Middle frontal gyrus (tissue), 1 donor: ENCODE data around the gene IL20.

Source experiments
- DNase-seq: peaks from one replicate; pipeline ENCODE4 v3.0.0-alpha.2; 2015; ENCODE audit warnings: low spot score; ENCODE audit errors: extremely low spot score

The IL20 gene

GRCh38 chr1:206900149-206900548, 34.7 kb downstream of the IL20 start:
- DNase-seq, result no peak

DNA sequence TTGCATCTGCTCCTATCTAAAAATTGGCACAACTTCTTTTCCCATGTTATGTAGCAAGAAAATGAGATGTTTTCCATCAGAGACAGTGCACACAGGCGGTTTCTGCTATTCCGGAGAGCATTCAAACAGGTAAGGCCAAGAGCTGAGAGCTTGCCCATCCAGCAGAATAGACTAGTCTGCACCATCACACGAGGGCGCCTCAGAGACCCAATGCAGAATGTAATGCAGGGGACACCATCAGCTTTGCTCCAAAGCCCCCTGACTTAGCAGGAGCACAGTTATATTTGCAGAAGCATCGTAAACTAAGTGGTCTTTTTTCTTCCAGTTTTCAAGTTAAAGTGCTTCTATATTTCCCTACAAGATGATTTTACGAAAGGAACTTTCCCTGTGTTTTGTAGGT, 36.5 kb downstream of the IL20 start:
- DNase-seq, result no peak

- DNase-seq, result no peak
Measured at GRCh38 chr1:206902702-206903101, 37.3 kb downstream of the IL20 start.

GRCh38 chr1:206903687-206904086, 38.3 kb downstream of the IL20 start:
- DNase-seq, result no peak

DNA sequence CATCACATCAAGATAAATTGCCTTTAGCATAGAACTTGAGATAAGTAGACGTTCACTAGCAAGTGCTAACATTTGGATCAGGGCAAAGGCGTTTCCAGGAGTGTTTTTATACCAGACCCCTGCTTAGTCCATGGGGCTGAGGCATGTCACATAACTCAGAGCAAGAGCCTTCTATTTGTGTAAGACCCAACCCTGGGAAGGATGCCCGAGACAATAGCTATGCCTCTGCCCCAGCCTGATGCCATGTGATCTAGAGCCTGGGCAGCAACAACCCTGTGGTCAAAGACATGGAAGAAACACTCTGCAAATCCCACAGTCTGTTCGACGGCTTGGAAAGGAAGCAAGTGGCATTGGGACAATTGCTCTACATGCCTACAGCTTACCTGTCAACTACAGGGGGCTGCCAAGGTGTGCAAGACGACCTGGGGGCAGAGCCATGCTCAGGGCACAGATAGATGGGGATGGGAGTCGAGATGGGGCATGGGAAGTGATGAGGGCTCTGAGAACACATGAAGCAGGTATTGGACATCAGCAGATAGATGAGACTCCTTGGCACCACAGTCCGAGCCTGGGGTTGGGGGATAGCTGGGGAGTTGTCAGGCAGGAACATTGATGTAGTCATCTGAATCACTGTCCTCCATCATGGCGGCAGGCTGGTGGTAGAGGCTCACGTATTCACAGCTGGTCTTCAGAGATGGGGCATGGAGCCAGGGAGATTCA, 39.2 kb downstream of the IL20 start:
- DNase-seq, result no peak

- no peak for DNase-seq
Measured at GRCh38 chr1:206905295-206906164, 40.1 kb downstream of the IL20 start.

DNA sequence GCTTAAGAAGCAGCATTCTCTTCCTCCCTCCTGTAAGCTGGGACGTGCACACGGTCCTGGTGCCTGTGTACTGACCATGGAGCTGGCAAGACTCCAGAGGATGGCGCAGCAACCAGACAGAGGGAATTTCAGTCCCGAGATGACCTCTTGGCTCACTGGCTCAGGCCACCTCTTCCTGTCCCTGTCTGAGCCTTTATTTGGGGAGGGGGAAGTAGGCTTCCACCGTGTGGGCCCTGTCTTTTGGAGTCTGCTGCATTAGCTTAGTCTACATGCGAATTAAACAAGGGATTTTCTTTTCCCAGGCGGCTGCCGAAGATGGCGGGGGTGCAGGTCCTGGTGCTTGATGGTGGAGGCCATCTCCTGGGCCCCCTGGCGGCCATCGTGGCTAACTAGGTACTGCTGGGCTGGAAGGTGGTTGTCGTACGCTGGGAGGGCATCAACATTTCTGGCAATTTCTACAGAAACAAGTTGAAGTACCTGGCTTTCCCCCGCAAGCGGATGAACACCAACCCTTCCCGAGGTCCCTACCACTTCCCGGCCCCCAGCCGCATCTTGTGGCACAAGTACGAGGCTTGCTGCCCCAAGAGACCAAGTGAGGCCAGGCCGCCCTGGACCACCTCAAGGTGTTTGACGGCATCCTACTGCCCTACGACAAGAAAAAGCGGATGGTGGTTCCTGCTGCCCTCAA, 42.0 kb downstream of the IL20 start:
- DNase-seq, result no peak

DNA sequence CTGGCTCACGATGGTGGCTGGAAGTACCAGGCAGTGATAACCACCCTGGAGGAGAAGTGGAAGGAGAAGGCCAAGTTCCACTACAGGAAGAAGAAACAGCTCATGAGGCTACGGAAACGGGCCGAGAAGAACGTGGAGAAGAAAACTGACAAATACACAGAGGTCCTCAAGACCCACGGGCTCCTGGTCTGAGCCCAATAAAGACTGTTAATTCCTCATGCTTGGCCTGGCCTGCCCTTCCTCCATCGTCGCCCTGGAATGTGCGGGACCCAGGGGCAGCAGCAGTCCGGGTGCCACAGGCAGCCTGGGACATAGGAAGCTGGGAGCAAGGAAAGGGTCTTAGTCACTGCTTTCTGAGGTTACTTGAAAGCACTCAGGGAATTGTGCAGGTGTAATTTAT, 42.6 kb downstream of the IL20 start:
- DNase-seq, result no peak

GRCh38 chr1:206909161-206909882, 43.9 kb downstream of the IL20 start:
- DNase-seq, result no peak

- DNase-seq, result no peak
Measured at GRCh38 chr1:206909883-206910318, 44.5 kb downstream of the IL20 start.

GRCh38 chr1:206911064-206911663, 45.7 kb downstream of the IL20 start:
- DNase-seq, result no peak

DNA sequence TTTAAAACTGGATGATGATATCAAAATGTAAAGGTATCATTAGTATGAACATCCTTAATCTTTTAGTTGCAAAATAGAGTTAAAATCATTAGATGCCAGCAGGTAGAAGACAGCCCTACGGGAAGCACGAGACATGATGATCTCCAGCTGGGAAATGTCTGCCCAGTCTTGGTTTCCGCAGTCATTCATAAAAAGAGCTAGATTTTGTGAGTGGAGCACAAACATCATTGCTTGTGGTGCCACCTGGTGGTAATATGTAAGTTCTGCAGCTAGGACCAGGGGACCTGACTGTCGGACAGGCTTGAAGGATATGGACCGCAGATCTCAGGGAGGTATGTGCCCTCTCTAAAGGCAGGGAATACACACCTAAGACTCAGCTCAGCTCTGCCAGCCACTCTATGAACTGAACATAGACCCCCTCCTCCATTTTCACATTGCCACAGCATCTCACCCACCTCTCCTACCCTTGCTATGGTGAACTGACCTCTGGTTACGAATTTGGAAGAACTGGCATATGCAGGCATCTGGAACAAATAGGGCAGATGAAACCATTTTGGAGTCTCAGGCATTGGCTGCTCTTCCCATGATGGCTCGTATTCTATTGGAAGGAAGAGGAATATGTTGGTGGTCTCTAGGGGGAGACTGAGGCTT, 47.1 kb downstream of the IL20 start:
- peak; percentile 83 for DNase-seq

DNA sequence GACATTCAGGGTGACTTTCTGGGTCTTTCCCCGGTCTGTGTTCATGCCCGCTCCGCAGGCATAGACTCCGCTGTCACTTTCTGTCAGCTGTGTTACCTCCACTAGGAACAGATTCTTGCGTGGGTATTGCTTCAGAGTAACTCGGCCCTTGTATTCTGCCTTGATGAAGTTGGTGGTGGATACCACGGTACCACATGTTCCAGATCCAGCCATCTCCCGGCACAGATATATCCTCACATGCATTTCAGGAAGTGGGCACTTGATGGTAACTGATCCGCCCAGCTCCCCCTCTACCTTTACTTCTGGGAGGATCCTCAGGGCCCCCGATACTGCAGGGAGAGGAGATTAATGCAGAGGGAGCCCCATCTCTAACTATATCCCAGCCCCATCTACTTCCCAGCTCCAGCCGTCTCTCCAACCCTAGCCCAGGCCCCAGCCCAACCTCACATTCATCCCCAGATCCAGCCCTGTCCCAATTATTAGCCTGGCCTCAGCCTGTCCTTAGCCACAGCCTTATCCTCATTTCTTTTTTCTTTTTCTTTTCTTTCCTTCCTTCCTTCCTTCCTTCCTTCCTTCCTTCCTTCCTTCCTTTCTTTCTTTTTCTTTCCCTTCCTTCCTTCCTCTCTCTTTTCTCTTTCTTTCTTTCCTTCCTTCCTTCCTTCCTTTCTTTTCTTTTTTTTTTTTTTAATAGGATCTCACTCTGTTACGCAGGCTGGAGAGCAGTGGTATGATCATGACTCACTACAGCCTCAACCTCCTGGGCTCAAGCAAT, 48.5 kb downstream of the IL20 start:
- no peak for DNase-seq

DNA sequence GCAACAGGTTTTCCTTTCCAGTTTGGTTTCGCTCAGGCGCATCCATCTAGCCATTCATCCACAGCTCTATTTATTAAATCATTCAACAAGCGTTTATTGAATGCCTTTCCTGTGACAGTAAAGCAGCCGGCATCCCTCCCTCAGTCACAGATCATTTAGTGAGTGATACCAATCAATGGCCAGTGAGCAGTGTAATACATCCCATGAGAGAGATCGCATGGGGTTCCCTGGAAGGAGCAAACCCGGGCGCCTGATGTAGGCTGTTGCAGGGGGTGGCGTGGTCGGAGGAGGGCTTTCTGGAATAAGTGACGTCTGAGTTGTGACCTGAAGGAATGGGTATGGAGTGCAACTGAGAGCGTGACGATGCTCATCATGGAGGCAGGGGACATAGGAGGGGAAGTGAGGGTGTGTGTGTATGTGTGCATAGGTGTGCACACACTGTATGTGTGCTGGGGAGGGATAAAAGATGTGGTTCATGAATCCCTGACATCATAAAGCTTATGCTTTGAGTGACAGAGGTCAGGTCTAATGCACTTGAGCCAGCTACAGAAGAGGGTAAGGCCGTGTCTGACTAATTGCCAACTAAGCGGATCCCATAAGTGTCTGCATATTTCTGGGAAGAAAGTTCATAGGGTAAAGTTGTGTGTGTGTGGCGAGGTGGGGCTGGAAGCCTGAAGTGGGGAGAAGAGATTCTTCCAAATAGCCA, 49.8 kb downstream of the IL20 start:
- DNase-seq, result no peak

DNA sequence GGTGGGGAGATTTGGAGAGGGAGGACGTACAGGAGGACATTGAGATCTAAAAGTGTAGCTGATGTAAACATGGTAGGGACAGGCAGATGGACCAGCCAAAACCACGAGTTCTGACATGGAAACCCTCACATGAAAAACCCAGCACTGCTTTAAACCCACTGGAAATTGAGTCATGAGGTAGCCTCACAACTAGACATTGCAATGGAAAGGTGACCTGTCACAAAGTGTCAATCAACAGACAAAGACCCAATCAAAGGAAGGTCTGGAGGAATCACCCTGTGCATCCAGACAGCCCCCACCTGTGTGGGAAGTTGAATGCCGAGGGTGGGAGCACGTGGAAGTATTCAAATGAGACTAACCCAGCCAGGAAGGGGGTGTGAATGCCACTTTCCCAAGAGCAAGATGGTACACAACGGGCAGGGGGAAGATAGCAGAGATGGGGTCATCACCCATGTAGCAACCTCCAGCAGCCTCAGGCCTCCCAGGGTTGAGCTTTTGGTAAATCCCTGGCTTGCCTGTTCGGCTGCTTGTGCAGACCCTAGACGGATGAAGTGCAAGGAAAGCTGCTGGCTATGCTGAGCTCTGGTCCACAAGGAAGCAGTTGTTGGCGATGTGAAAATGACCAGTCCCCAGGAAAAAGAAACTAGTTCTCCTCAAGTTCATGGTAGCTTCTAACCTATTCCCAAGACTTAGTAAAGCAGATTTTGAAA, 50.7 kb downstream of the IL20 start:
- DNase-seq, result no peak

- no peak for DNase-seq
Measured at GRCh38 chr1:206918076-206918475, 52.7 kb downstream of the IL20 start.
